Measurements from ENCODE around the gene BICDL1. TPM values are rescaled to one million over a fixed set of nuclear protein-coding genes. Genes with fewer than 3 reads are reported as not detected.

BICDL1 gene
- total RNA-seq, 1 experiment from 2014 or later: 22.2 TPM

- H3K4me3 ChIP-seq (ENCODE audit: low read depth in 2 of 2, low read length in 2 of 2): no peak overlapping the region
- ATAC-seq (no peak), DNase-seq (ENCODE audit: low read depth, low spot score) (no peak)
- BruUV-seq (replicated peaks): no TSS peak
- H3K36me3 ChIP-seq (ENCODE audit: control insufficient read depth, insufficient read depth, low read length): no peaks in the 10 kb centered on the region
- no peaks in the 10 kb centered on the region for H3K4me1 ChIP-seq (ENCODE audit: control insufficient read depth, insufficient read depth, low read length)
- in situ Hi-C loops (cut with HindIII; ENCODE audit: low pct_unique_long_range_greater_than_20kb, low sequenced_read_pairs): no loop called here
- POLR2A ChIA-PET: interaction anchor here (0.6 to 0.7 kb wide), 3 partner anchors 125 to 244 kb away, joined by 3 to 14 read pairs (median 3); no protein-coding TSS in a partner anchor
- TF ChIP-seq REST (IDR thresholded peaks at IDR 0.05; ENCODE audit: insufficient read depth in 1 of 2, low read depth in 2 of 2, low read length in 1 of 2) (no peak), TCF7L2 (IDR thresholded peaks at IDR 0.05; ENCODE audit: low read depth, low read length) (no peak), SIN3A (IDR thresholded peaks at IDR 0.05; ENCODE audit: borderline replicate concordance, insufficient read depth, low read depth, low read length) (no peak), CTCF (IDR thresholded peaks at IDR 0.05) (no peak), POLR2AphosphoS5 (IDR thresholded peaks at IDR 0.05; ENCODE audit: low read depth, low read length) (no peak)
- H3K9me3 ChIP-seq (ENCODE audit: control insufficient read depth, insufficient read depth, low read depth, low read length): no peaks in the 10 kb centered on the region
- CTCF ChIA-PET: interaction anchor here (0.7 kb wide), 1 partner anchor 16 kb away, joined by 4 read pairs; no protein-coding TSS in a partner anchor
- H3K27ac ChIP-seq (ENCODE audit: low read length): no peak overlapping the region
- intact Hi-C loops (cut with micrococcal nuclease; ENCODE audit: unreplicated experiment): no loop called here
- no peaks in the 10 kb centered on the region for H3K27me3 ChIP-seq (ENCODE audit: control insufficient read depth, insufficient read depth, low read length)
Observed at GRCh38 chr12:120048263-120048662, 59.2 kb downstream of the BICDL1 start.

- in situ Hi-C loops (cut with HindIII; ENCODE audit: low pct_unique_long_range_greater_than_20kb, low sequenced_read_pairs): no loop called here
Observed at GRCh38 chr12:120049426-120049825, 60.4 kb downstream of the BICDL1 start.

More at GRCh38 chr12:120049426-120049825, 60.4 kb downstream of the BICDL1 start:
- H3K27me3 ChIP-seq (ENCODE audit: control insufficient read depth, insufficient read depth, low read length): no peaks in the 10 kb centered on the region
- TF ChIP-seq REST (IDR thresholded peaks at IDR 0.05; ENCODE audit: insufficient read depth in 1 of 2, low read depth in 2 of 2, low read length in 1 of 2): no peak
- H3K36me3 ChIP-seq (ENCODE audit: control insufficient read depth, insufficient read depth, low read length): no peaks in the 10 kb centered on the region
- BruUV-seq (replicated peaks): no TSS peak
- ATAC-seq (no peak), DNase-seq (ENCODE audit: low read depth, low spot score) (no peak)
- intact Hi-C loops (cut with micrococcal nuclease; ENCODE audit: unreplicated experiment): no loop called here
- no peaks in the 10 kb centered on the region for H3K4me1 ChIP-seq (ENCODE audit: control insufficient read depth, insufficient read depth, low read length)
- no peaks in the 10 kb centered on the region for H3K9me3 ChIP-seq (ENCODE audit: control insufficient read depth, insufficient read depth, low read depth, low read length)
- CTCF ChIA-PET: interaction anchor here (1.0 kb wide), 1 partner anchor 13 kb away, joined by 3 read pairs; no protein-coding TSS in a partner anchor
- H3K27ac ChIP-seq (ENCODE audit: low read length): no peak overlapping the region
- no peak overlapping the region for H3K4me3 ChIP-seq (ENCODE audit: low read depth in 2 of 2, low read length in 2 of 2)
- POLR2A ChIA-PET: no interaction called here

All from Panc1 (cell line).